HepG2 (cell line): ENCODE data around the gene GADD45A. TPM values are rescaled to one million over a fixed set of nuclear protein-coding genes. Genes with fewer than 3 reads are reported as not detected.

ENCODE experiments used
- ATAC-seq: fragments of 200-7000 bp; cut with Tn5 transposase; 3 replicates; pipeline ENCODE4 v1.9.1; 2020; ENCODE audit warnings: mild to moderate bottlenecking, moderate library complexity
- BruUV-seq: library from RNA; stranded (reverse); fragments of 400-500 nt; replicated peaks from 2 replicates; lab custom pipeline; 2021; lab: Mats Ljungman, UMichigan
- CTCF ChIA-PET: fragments of 300-600 bp; formaldehyde crosslinking; extraction: SDS; loops from one replicate; lab custom pipeline; 2021; ENCODE audit warnings: low total read pairs, inconsistent platforms, low intra/inter-chr PET ratio; lab: Yijun Ruan, JAX
- POLR2A ChIA-PET: fragments of 350-600 bp; sonication (Branson Sonifier 250); formaldehyde crosslinking; loops from one replicate; lab custom pipeline; 2020; ENCODE audit warnings: antibody characterized with exemption, inconsistent platforms; lab: Yijun Ruan, JAX
- DNase-seq: peaks from one replicate; pipeline ENCODE4 v3.0.0-alpha.2; 2015; ENCODE audit warnings: low spot score
- FAIRE-seq: peaks from 3 replicates; lab custom pipeline; 2011; peaks lifted over from hg19 to GRCh38; lab: Jason Lieb, UNC
- H2AFZ ChIP-seq: one replicate; pipeline ENCODE4 v1.6.1; 2011; ENCODE audit warnings: low read length, inconsistent platforms
- H3K27ac ChIP-seq: fragments of 300-600 bp; 3 replicates; pipeline ENCODE4 v1.8.0; 2011; ENCODE audit warnings: mixed run types, mild to moderate bottlenecking, mixed read lengths, low read length, inconsistent platforms; ENCODE audit not compliant: insufficient read depth; ENCODE audit errors: extremely low read length
- H3K27me3 ChIP-seq, 2 experiments: fragments of 200-600 bp in 1 of 2; 2 replicates in 1 of 2; 3 replicates in 1 of 2; pipeline versions ENCODE4 v1.6.0 to v1.8.0; 2011; ENCODE audit warnings: low read length in 2 of 2, mild to moderate bottlenecking in 2 of 2, moderate library complexity in 2 of 2, inconsistent platforms in 1 of 2; ENCODE audit not compliant: insufficient read depth in 2 of 2, control insufficient read depth in 1 of 2
- H3K36me3 ChIP-seq, 2 experiments: fragments of 200-600 bp in 1 of 2; replicated peaks in 1 of 2; 2 replicates in 1 of 2; 3 replicates in 1 of 2; pipeline versions ENCODE4 v1.5.1 to v1.8.0; 2011; ENCODE audit warnings: low read length in 2 of 2, inconsistent platforms in 1 of 2; ENCODE audit not compliant: insufficient read depth in 2 of 2, control insufficient read depth in 1 of 2
- H3K4me1 ChIP-seq: 2 replicates; pipeline ENCODE4 v1.5.1; 2012; ENCODE audit warnings: low read length, inconsistent platforms; ENCODE audit not compliant: insufficient read depth
- H3K4me2 ChIP-seq: 2 replicates; pipeline ENCODE4 v1.6.0; 2011; ENCODE audit warnings: low read depth, low read length, inconsistent platforms
- H3K4me3 ChIP-seq, 3 experiments: fragments of 200-600 bp in 1 of 3; sonication (generic), shearing (Covaris generic) in 1 of 3; replicated peaks in 1 of 3; 2 replicates each; pipeline ENCODE4 v1.5.1; 2011 to 2016; ENCODE audit warnings: low read length in 3 of 3, inconsistent platforms in 2 of 3, low read depth in 2 of 3, mild to moderate bottlenecking in 2 of 3, control low read depth in 1 of 3, mixed read lengths in 1 of 3; ENCODE audit not compliant: insufficient read depth in 1 of 3
- H3K79me2 ChIP-seq: one replicate; pipeline ENCODE4 v1.6.1; 2011; ENCODE audit warnings: low read length, inconsistent platforms; ENCODE audit not compliant: insufficient read depth
- H3K9ac ChIP-seq: 2 replicates; pipeline ENCODE4 v1.6.0; 2011; ENCODE audit warnings: mild to moderate bottlenecking, low read depth, low read length, inconsistent platforms; ENCODE audit not compliant: insufficient read depth
- H3K9me3 ChIP-seq: 2 replicates; pipeline ENCODE4 v1.5.1; 2012; ENCODE audit warnings: mild to moderate bottlenecking, low read length
- H4K20me1 ChIP-seq: 2 replicates; pipeline ENCODE4 v1.6.0; 2011; ENCODE audit warnings: inconsistent platforms, mild to moderate bottlenecking, low read length, moderate library complexity; ENCODE audit not compliant: insufficient read depth
- ATF7 ChIP-seq, 2 experiments: fragments of 450-650 bp in 1 of 2; sonication (generic) in 1 of 2; formaldehyde crosslinking in 1 of 2; IDR thresholded peaks; 2 replicates each; pipeline versions ENCODE4 v1.4.0 to v1.6.1; 2016 to 2020; ENCODE audit warnings: antibody characterized with exemption in 1 of 2, mild to moderate bottlenecking in 1 of 2, missing genetic modification reagents in 1 of 2
- CREB1 ChIP-seq, 2 experiments: fragments of 450-650 bp in 1 of 2; IDR thresholded peaks; 2 replicates each; pipeline ENCODE4 v1.6.1; 2016 to 2017; ENCODE audit warnings: control low read depth in 1 of 2, mild to moderate bottlenecking in 1 of 2, missing compliant biosample characterization in 1 of 2, missing genetic modification characterization in 1 of 2
- DR1 ChIP-seq: sonication (generic); formaldehyde crosslinking; IDR thresholded peaks from 2 replicates; pipeline ENCODE4 v1.8.0; 2021; ENCODE audit warnings: mild to moderate bottlenecking, missing genetic modification reagents, inconsistent platforms
- FOXA3 ChIP-seq: IDR thresholded peaks from 2 replicates; pipeline ENCODE4 v1.6.1; 2016; ENCODE audit warnings: missing genetic modification reagents, missing compliant biosample characterization
- HHEX ChIP-seq: IDR thresholded peaks from 2 replicates; pipeline ENCODE4 v1.6.1; 2016; ENCODE audit warnings: control low read depth
- MAZ ChIP-seq, 2 experiments: sonication (generic) in 1 of 2; formaldehyde crosslinking in 1 of 2; IDR thresholded peaks; 2 replicates each; pipeline versions ENCODE4 v1.5.0 to v1.6.1; 2012 to 2020; ENCODE audit warnings: low read depth in 2 of 2, mild to moderate bottlenecking in 2 of 2, borderline replicate concordance in 1 of 2, improper control_type of control experiment in 1 of 2, low read length in 1 of 2, missing genetic modification reagents in 1 of 2, moderate library complexity in 1 of 2
- SAP130 ChIP-seq: IDR thresholded peaks from 2 replicates; pipeline ENCODE4 v1.6.1; 2016; ENCODE audit warnings: low read depth
- ZKSCAN1 ChIP-seq: fragments of 150-350 bp; IDR thresholded peaks from 2 replicates; pipeline ENCODE4 v1.6.1; 2014; ENCODE audit warnings: low read length
- ZNF607 ChIP-seq: sonication (generic); formaldehyde crosslinking; IDR thresholded peaks from 2 replicates; pipeline ENCODE4 v1.5.1; 2020; ENCODE audit warnings: missing genetic modification reagents, mild to moderate bottlenecking, borderline replicate concordance
- WGBS: methylation state at CpG from one replicate; pipeline ENCODE4 v1.1.6; 2017; ENCODE audit warnings: low lambda C conversion rate; 5-methylcytosine and 5-hydroxymethylcytosine counted together
- in situ Hi-C: cut with HindIII; loops from 2 replicates; pipeline ENCODE4 v1.10.0; 2017; ENCODE audit warnings: low pct_unique_long_range_greater_than_20kb; ENCODE audit not compliant: extremely low pct_ligation_motif_present
- intact Hi-C: fragments of 100-400 bp; cut with micrococcal nuclease; formaldehyde crosslinking; loops from one replicate; pipeline ENCODE4 v1.10.0; 2022; ENCODE audit not compliant: unreplicated experiment
- polyA plus RNA-seq, 8 experiments: library from polyadenylated mRNA; depleted of rRNA in 3 of 8; stranded (reverse) in 7 of 8; unstranded in 1 of 8; fragments of >200 nt; fragmentation: Illumina TruSeq in 4 of 8; extraction: Trizol in 4 of 8; gene quantifications; 2 replicates each; pipeline versions ENCODE4 v1.2.1 to v1.2.3, GENCODE V29; 2011 to 2016; ENCODE audit warnings: low read depth in 4 of 8, missing spikeins in 1 of 8, mixed read lengths in 1 of 8; ENCODE audit not compliant: insufficient read depth in 1 of 8
- total RNA-seq, 5 experiments: library from RNA; depleted of rRNA; stranded (reverse); fragments of >200 nt; fragmentation: Illumina TruSeq; extraction: Trizol; gene quantifications; 2 replicates each; pipeline ENCODE4 v1.2.3, GENCODE V29; 2016; ENCODE audit warnings: low read depth in 1 of 5
- TF ChIP-seq, protein P1 (sequence below): sonication (generic); formaldehyde crosslinking; IDR thresholded peaks from 2 replicates; pipeline ENCODE4 v1.5.0; 2020; ENCODE audit warnings: missing genetic modification reagents
- TF ChIP-seq, protein P2 (sequence below): sonication (generic); formaldehyde crosslinking; IDR thresholded peaks from 2 replicates; pipeline ENCODE4 v1.8.1; 2023; ENCODE audit warnings: missing genetic modification reagents, mild to moderate bottlenecking, borderline replicate concordance
- TF ChIP-seq, protein P3 (sequence below): sonication (generic); formaldehyde crosslinking; IDR thresholded peaks from 2 replicates; pipeline ENCODE4 v1.5.1; 2020; ENCODE audit warnings: mild to moderate bottlenecking, missing genetic modification reagents, borderline replicate concordance
- TF ChIP-seq, protein P4 (sequence below): sonication (generic); formaldehyde crosslinking; IDR thresholded peaks from 2 replicates; pipeline ENCODE4 v1.4.0; 2020; ENCODE audit warnings: mild to moderate bottlenecking, missing genetic modification reagents

The GADD45A gene
- total and polyA plus RNA-seq, 2 of the 13 experiments (the other 11 are each of a cell fraction or from before 2014, with no cell fraction given) = 33.2 to 46.2 TPM

DNA sequence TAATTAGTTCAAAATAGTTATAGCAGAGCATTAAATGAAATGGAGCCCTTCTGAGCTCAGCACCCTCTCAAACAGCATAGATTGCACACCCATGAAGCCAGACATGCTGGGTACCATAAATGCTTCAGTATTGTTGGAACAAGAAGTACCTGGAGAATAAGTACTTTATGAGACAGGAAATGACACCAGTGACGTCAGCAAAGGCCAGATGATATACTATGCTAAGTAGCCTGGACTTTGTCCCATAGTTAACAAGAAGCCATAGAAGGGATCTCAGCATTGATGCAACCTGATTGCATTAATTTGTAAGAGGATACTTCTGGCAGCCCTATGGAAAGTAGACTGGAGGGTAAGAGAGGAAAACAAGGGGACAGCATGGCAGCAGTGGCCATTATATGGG, 16.3 kb upstream of the GADD45A start (continued):
- TF ChIP-seq, protein P1, sequence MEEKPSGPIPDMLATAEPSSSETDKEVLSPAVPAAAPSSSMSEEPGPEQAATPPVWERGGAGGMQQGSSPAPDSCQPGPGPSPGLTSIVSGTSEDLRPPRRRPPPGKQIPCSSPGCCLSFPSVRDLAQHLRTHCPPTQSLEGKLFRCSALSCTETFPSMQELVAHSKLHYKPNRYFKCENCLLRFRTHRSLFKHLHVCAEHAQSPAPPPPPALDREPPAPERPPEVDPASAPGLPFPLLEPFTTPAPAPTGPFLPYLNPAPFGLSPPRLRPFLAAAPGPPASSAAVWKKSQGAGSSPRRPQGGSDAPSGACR (CRISPR knock-in tag) = no peak
- peak; percentile 30; the same call in 1 of the 2 replicates for TF ChIP-seq ATF7 (IDR thresholded peaks at IDR 0.05)
- no peak for TF ChIP-seq ATF7 (CRISPR knock-in tag; IDR thresholded peaks at IDR 0.05)
- no peak for TF ChIP-seq DR1 (CRISPR knock-in tag)
- TF ChIP-seq ZNF607 (CRISPR knock-in tag) = no peak
- peak; percentile 93 for TF ChIP-seq CREB1 (IDR thresholded peaks at IDR 0.05)
- no peak for TF ChIP-seq CREB1 (CRISPR knock-in tag; IDR thresholded peaks at IDR 0.05)
- TF ChIP-seq MAZ (IDR thresholded peaks at IDR 0.05; ENCODE audit: borderline replicate concordance, low read depth, low read length) = no peak
- no peak for TF ChIP-seq MAZ (CRISPR knock-in tag; IDR thresholded peaks at IDR 0.05; ENCODE audit: low read depth)
- TF ChIP-seq, protein P2, sequence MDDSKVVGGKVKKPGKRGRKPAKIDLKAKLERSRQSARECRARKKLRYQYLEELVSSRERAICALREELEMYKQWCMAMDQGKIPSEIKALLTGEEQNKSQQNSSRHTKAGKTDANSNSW (CRISPR knock-in tag) = no peak

DNA sequence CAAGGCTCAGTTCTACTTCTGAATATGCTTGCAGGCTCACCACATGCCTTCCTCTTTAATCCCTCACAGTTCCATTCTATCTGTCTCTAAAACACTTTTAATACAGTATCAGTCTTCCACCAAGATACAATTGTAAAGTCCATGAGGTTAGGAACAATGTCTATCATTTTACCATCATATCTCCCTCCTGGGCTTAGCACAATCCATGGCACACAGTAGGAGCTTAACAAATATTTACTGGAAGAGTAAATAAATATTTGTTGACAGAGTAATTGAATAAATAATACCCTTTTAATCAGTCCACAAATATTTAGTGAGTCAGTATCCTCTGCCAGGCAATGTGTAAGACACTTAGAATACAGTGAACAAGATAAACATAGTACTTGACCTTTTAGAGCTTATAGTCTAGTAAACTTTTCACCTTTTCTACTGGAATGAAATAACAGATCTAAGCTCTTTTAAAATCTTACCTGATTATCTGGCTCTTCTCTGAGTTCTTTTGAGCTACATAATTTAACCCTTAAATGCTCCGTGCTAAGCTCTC, 12.7 kb upstream of the GADD45A start:
- in situ Hi-C loops = no loop called here
- DNase-seq = no peak
- TF ChIP-seq, protein P3, sequence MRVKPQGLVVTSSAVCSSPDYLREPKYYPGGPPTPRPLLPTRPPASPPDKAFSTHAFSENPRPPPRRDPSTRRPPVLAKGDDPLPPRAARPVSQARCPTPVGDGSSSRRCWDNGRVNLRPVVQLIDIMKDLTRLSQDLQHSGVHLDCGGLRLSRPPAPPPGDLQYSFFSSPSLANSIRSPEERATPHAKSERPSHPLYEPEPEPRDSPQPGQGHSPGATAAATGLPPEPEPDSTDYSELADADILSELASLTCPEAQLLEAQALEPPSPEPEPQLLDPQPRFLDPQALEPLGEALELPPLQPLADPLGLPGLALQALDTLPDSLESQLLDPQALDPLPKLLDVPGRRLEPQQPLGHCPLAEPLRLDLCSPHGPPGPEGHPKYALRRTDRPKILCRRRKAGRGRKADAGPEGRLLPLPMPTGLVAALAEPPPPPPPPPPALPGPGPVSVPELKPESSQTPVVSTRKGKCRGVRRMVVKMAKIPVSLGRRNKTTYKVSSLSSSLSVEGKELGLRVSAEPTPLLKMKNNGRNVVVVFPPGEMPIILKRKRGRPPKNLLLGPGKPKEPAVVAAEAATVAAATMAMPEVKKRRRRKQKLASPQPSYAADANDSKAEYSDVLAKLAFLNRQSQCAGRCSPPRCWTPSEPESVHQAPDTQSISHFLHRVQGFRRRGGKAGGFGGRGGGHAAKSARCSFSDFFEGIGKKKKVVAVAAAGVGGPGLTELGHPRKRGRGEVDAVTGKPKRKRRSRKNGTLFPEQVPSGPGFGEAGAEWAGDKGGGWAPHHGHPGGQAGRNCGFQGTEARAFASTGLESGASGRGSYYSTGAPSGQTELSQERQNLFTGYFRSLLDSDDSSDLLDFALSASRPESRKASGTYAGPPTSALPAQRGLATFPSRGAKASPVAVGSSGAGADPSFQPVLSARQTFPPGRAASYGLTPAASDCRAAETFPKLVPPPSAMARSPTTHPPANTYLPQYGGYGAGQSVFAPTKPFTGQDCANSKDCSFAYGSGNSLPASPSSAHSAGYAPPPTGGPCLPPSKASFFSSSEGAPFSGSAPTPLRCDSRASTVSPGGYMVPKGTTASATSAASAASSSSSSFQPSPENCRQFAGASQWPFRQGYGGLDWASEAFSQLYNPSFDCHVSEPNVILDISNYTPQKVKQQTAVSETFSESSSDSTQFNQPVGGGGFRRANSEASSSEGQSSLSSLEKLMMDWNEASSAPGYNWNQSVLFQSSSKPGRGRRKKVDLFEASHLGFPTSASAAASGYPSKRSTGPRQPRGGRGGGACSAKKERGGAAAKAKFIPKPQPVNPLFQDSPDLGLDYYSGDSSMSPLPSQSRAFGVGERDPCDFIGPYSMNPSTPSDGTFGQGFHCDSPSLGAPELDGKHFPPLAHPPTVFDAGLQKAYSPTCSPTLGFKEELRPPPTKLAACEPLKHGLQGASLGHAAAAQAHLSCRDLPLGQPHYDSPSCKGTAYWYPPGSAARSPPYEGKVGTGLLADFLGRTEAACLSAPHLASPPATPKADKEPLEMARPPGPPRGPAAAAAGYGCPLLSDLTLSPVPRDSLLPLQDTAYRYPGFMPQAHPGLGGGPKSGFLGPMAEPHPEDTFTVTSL = no peak
- 0 out of 2 replicates have a peak, but pooled peaks have one; percentile 17 for TF ChIP-seq HHEX
- 0 out of 2 replicates have a peak, but pooled peaks have one; percentile 15 for TF ChIP-seq FOXA3 (CRISPR knock-in tag)
- TF ChIP-seq ZKSCAN1 = peak; percentile 94
- TF ChIP-seq, protein P4, sequence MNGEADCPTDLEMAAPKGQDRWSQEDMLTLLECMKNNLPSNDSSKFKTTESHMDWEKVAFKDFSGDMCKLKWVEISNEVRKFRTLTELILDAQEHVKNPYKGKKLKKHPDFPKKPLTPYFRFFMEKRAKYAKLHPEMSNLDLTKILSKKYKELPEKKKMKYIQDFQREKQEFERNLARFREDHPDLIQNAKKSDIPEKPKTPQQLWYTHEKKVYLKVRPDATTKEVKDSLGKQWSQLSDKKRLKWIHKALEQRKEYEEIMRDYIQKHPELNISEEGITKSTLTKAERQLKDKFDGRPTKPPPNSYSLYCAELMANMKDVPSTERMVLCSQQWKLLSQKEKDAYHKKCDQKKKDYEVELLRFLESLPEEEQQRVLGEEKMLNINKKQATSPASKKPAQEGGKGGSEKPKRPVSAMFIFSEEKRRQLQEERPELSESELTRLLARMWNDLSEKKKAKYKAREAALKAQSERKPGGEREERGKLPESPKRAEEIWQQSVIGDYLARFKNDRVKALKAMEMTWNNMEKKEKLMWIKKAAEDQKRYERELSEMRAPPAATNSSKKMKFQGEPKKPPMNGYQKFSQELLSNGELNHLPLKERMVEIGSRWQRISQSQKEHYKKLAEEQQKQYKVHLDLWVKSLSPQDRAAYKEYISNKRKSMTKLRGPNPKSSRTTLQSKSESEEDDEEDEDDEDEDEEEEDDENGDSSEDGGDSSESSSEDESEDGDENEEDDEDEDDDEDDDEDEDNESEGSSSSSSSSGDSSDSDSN (CRISPR knock-in tag) = no peak
- 0 out of 2 replicates have a peak, but pooled peaks have one; percentile 25 for TF ChIP-seq SAP130 (CRISPR knock-in tag)

More for the DNA sequence above, 12.7 kb upstream of the GADD45A start:
- H3K9me3 ChIP-seq = no peaks in the 10 kb centered on the region
- FAIRE-seq = no peak
- ChIA-PET POLR2A (interaction anchor here (0.9 to 4.1 kb wide), 2 partner anchors 10 to 14 kb away, joined by 4 to 20 read pairs; partner anchors contain the start of gene GADD45A), CTCF (no interaction called here)
- H3K4me2 ChIP-seq = no peak overlapping the region
- peaks cover 22% of the 10 kb centered on the region for H3K4me1 ChIP-seq
- H4K20me1 ChIP-seq = no peaks in the 10 kb centered on the region
- no peaks in the 10 kb centered on the region for H3K79me2 ChIP-seq
- no TSS peak for BruUV-seq
- no peak overlapping the region for H2AFZ ChIP-seq
- intact Hi-C loops = no loop called here
- no peaks in the 10 kb centered on the region for H3K36me3 ChIP-seq
- H3K27me3 ChIP-seq = no peaks in the 10 kb centered on the region; a peak in 1 of 5 replicates
- H3K27ac ChIP-seq = no peak overlapping the region
- WGBS = 41% methylated on average over 1 of the region's 1 CpG
- ATAC-seq = no peak
- no peak overlapping the region for H3K4me3 ChIP-seq
- H3K9ac ChIP-seq = no peak overlapping the region
